Endothelial cell of umbilical vein (primary cell): ENCODE results near the gene MT1B. TPM values are rescaled to one million over a fixed set of nuclear protein-coding genes. Genes with fewer than 3 reads are reported as not detected.

Source experiments
- BruUV-seq: library from RNA; stranded (reverse); fragments of 400-500 nt; replicated peaks from 2 replicates; lab custom pipeline; 2021; lab: Mats Ljungman, UMichigan
- CTCF ChIA-PET: fragments of 300-600, 350-600 bp; sonication (Branson Sonifier 250); formaldehyde crosslinking; loops from one replicate; lab custom pipeline; 2021; ENCODE audit warnings: antibody characterized with exemption, inconsistent platforms; lab: Charles Lee
- POLR2A ChIA-PET: fragments of 300-600, 350-600 bp; sonication (Branson Sonifier 250); formaldehyde crosslinking; loops from one replicate; lab custom pipeline; 2021; ENCODE audit warnings: antibody characterized with exemption, inconsistent platforms; lab: Charles Lee
- DNase-seq: peaks from one replicate; pipeline ENCODE4 v3.0.0-alpha.2; 2011; ENCODE audit warnings: low read depth, low spot score
- FAIRE-seq: peaks from 2 replicates; lab custom pipeline; 2011; peaks lifted over from hg19 to GRCh38; lab: Jason Lieb, UNC
- H2AFZ ChIP-seq: 2 replicates; pipeline ENCODE4 v1.6.0; 2012; ENCODE audit warnings: low read depth, low read length, control low read depth, inconsistent platforms
- H3K27ac ChIP-seq: 2 replicates; pipeline ENCODE4 v1.5.1; 2011; ENCODE audit warnings: low read depth, mild to moderate bottlenecking, control low read depth, low read length, moderate library complexity; ENCODE audit not compliant: insufficient read depth
- H3K27me3 ChIP-seq, 2 experiments: 2 replicates each; pipeline versions ENCODE4 v1.6.0 to v1.6.1; 2011; ENCODE audit warnings: low read length in 2 of 2, mixed read lengths in 1 of 2; ENCODE audit not compliant: control insufficient read depth in 2 of 2, insufficient read depth in 2 of 2
- H3K36me3 ChIP-seq, 2 experiments: 2 replicates in 1 of 2; 3 replicates in 1 of 2; pipeline ENCODE4 v1.5.1; 2011; ENCODE audit warnings: low read length in 2 of 2, mild to moderate bottlenecking in 1 of 2, moderate library complexity in 1 of 2; ENCODE audit not compliant: control insufficient read depth in 2 of 2, insufficient read depth in 2 of 2; ENCODE audit errors: extremely low read depth in 1 of 2
- H3K4me1 ChIP-seq: 3 replicates; pipeline ENCODE4 v1.5.1; 2011; ENCODE audit warnings: mild to moderate bottlenecking, low read length; ENCODE audit not compliant: control insufficient read depth, insufficient read depth; ENCODE audit errors: extremely low read depth
- H3K4me2 ChIP-seq: 2 replicates; pipeline ENCODE4 v1.6.1; 2011; ENCODE audit warnings: low read length, control low read depth, mixed read lengths; ENCODE audit not compliant: insufficient read depth
- H3K4me3 ChIP-seq, 3 experiments: fragments of 200-600 bp in 1 of 3; sonication (generic), shearing (Covaris generic) in 1 of 3; replicated peaks in 1 of 3; 2 replicates each; pipeline ENCODE4 v1.5.1; 2011 to 2016; ENCODE audit warnings: control low read depth in 3 of 3, low read length in 3 of 3, mild to moderate bottlenecking in 2 of 3, inconsistent platforms in 1 of 3, low read depth in 1 of 3, moderate library complexity in 1 of 3; ENCODE audit not compliant: insufficient read depth in 1 of 3
- H3K79me2 ChIP-seq: 2 replicates; pipeline ENCODE4 v1.6.0; 2012; ENCODE audit warnings: low read length, inconsistent platforms; ENCODE audit not compliant: control insufficient read depth, insufficient read depth
- H3K9ac ChIP-seq: replicated peaks from 2 replicates; pipeline ENCODE3; 2011; ENCODE audit warnings: low read length, control low read depth; ENCODE audit not compliant: insufficient read depth; ENCODE audit errors: extremely low read depth
- H3K9me1 ChIP-seq: replicated peaks from 3 replicates; pipeline ENCODE4 v1.6.0; 2011; ENCODE audit warnings: mild to moderate bottlenecking, low read length; ENCODE audit not compliant: control insufficient read depth, insufficient read depth; ENCODE audit errors: extremely low read depth
- H3K9me3 ChIP-seq: replicated peaks from 2 replicates; pipeline ENCODE4 v1.5.1; 2012; ENCODE audit warnings: low read length, inconsistent platforms; ENCODE audit not compliant: control insufficient read depth, insufficient read depth
- H4K20me1 ChIP-seq: replicated peaks from 2 replicates; pipeline ENCODE3; 2011; ENCODE audit warnings: mild to moderate bottlenecking, low read length; ENCODE audit not compliant: control insufficient read depth, insufficient read depth; ENCODE audit errors: extremely low read depth
- CTCF ChIP-seq, 2 donors: IDR thresholded peaks; 1 replicate in 1 of 2; 2 replicates in 1 of 2; pipeline ENCODE4 v1.5.1; 2011; ENCODE audit warnings: low read length in 2 of 2, mild to moderate bottlenecking in 2 of 2, moderate library complexity in 2 of 2, control low read depth in 1 of 2, inconsistent platforms in 1 of 2, low read depth in 1 of 2; ENCODE audit not compliant: insufficient read depth in 1 of 2; ENCODE audit errors: extremely low read depth in 1 of 2
- EZH2 ChIP-seq: IDR thresholded peaks from 2 replicates; pipeline ENCODE4 v1.6.1; 2012; ENCODE audit warnings: borderline replicate concordance, low read depth, mild to moderate bottlenecking, moderate library complexity, low read length, inconsistent platforms; ENCODE audit not compliant: severe bottlenecking
- FOS ChIP-seq: IDR thresholded peaks from 2 replicates; pipeline ENCODE4 v1.6.1; 2011; ENCODE audit warnings: mild to moderate bottlenecking, low read length, moderate library complexity, borderline replicate concordance; ENCODE audit not compliant: insufficient read depth
- GATA2 ChIP-seq: IDR thresholded peaks from 2 replicates; pipeline ENCODE4 v1.7.0; 2011; ENCODE audit warnings: low read depth, mild to moderate bottlenecking, moderate library complexity, mixed read lengths, low read length; ENCODE audit not compliant: insufficient read length, insufficient read depth
- JUN ChIP-seq: IDR thresholded peaks from 2 replicates; pipeline ENCODE4 v1.6.1; 2011; ENCODE audit warnings: borderline replicate concordance, low read depth; ENCODE audit not compliant: insufficient read length, insufficient read depth
- MAX ChIP-seq: IDR thresholded peaks from 2 replicates; pipeline ENCODE4 v1.6.1; 2011; ENCODE audit not compliant: insufficient read depth, insufficient read length
- MYC ChIP-seq: IDR thresholded peaks from one replicate; pipeline ENCODE4 v1.6.1; 2011; ENCODE audit warnings: mild to moderate bottlenecking, low read depth, low read length
- POLR2A ChIP-seq: IDR thresholded peaks from 2 replicates; pipeline ENCODE4 v1.6.1; 2012; ENCODE audit warnings: low read depth, mild to moderate bottlenecking, control low read depth, low read length
- POLR2AphosphoS5 ChIP-seq: IDR thresholded peaks from 2 replicates; pipeline ENCODE4 v1.6.1; 2012; ENCODE audit warnings: low read depth, mild to moderate bottlenecking, control low read depth, low read length, moderate library complexity; ENCODE audit not compliant: insufficient read depth
- dilution Hi-C: fragments of 300-500 bp; cut with MboI; formaldehyde crosslinking; loops from one replicate; pipeline ENCODE4 v1.15.0; 2019; ENCODE audit warnings: low sequenced_read_pairs; ENCODE audit not compliant: extremely low pct_ligation_motif_present
- intact Hi-C: fragments of 100-400 bp; cut with micrococcal nuclease; formaldehyde crosslinking; loops from one replicate; pipeline ENCODE4 v1.10.0; 2022
- polyA plus RNA-seq, 4 experiments: library from polyadenylated mRNA; depleted of rRNA in 3 of 4; stranded (reverse) in 3 of 4; unstranded in 1 of 4; fragments of >200 nt; gene quantifications; 2 replicates each; pipeline versions ENCODE4 v1.2.1 to v1.2.3, GENCODE V29; 2011 to 2012; ENCODE audit warnings: missing spikeins in 1 of 4
- total RNA-seq: library from RNA; stranded (reverse); gene quantifications from 2 replicates; pipeline ENCODE4 v1.2.3, GENCODE V29; 2021

The MT1B gene
- total and polyA plus RNA-seq, 2 donors (not counting 3 experiments of a cell fraction or from before 2014, with no cell fraction given) = not detected

- H4K20me1 ChIP-seq = no peaks in the 10 kb centered on the region
- H3K9me1 ChIP-seq = no peaks in the 10 kb centered on the region
- no peak overlapping the region for H3K9ac ChIP-seq
- H2AFZ ChIP-seq = no peak overlapping the region
- no peaks in the 10 kb centered on the region for H3K9me3 ChIP-seq
- POLR2A ChIA-PET = no interaction called here
- no TSS peak for BruUV-seq
- no peak overlapping the region for H3K4me2 ChIP-seq
- no peak for TF ChIP-seq CTCF (IDR thresholded peaks at IDR 0.05; ENCODE audit: extremely low read depth in 1 of 2, insufficient read depth in 1 of 2, low read depth in 1 of 2, low read length in 2 of 2)
- peak; percentile 34 for TF ChIP-seq EZH2
- no peaks in the 10 kb centered on the region for H3K79me2 ChIP-seq
- no peaks in the 10 kb centered on the region for H3K36me3 ChIP-seq
- CTCF ChIA-PET = interaction anchor here (1.2 to 1.4 kb wide), 2 partner anchors 12 to 15 kb away, joined by 3 to 6 read pairs; partner anchors contain the start of gene MT1F
- DNase-seq (no peak), FAIRE-seq (no peak)
- H3K4me1 ChIP-seq = peaks cover 8% of the 10 kb centered on the region
- H3K27ac ChIP-seq = no peak overlapping the region
- peaks cover 44 to 68% of the 10 kb centered on the region in 2 experiments for H3K27me3 ChIP-seq
- intact Hi-C loops = no loop called here
- dilution Hi-C loops = no loop called here
- H3K4me3 ChIP-seq = no peak overlapping the region
Measured at GRCh38 chr16:56645311-56645710, 6.4 kb upstream of the MT1B start.

- Histone ChIP-seq H4K20me1 (no peaks in the 10 kb centered on the region), H3K4me1 (peaks cover 8% of the 10 kb centered on the region), H3K27ac (no peak overlapping the region), H3K36me3 (no peaks in the 10 kb centered on the region), H3K9me3 (no peaks in the 10 kb centered on the region), H3K4me2 (no peak overlapping the region), H3K9ac (no peak overlapping the region), H3K4me3 (no peak overlapping the region), H3K79me2 (no peaks in the 10 kb centered on the region), H3K9me1 (no peaks in the 10 kb centered on the region), H3K27me3 (peaks cover 44 to 69% of the 10 kb centered on the region in 2 experiments), H2AFZ (no peak overlapping the region)
- POLR2A ChIA-PET = no interaction called here
- CTCF ChIA-PET = interaction anchor here (0.6 to 1.4 kb wide), 3 partner anchors 11 to 144 kb away, joined by 3 to 6 read pairs (median 3); partner anchors contain the start of gene MT1F
- no peak for TF ChIP-seq FOS
- TF ChIP-seq EZH2 = no peak
- TF ChIP-seq JUN = no peak
- TF ChIP-seq POLR2A = no peak
- no peak for TF ChIP-seq CTCF (IDR thresholded peaks at IDR 0.05; ENCODE audit: extremely low read depth in 1 of 2, insufficient read depth in 1 of 2, low read depth in 1 of 2, low read length in 2 of 2)
- TF ChIP-seq MYC = no peak
- no peak for TF ChIP-seq POLR2AphosphoS5
- no peak for TF ChIP-seq MAX
- no peak for TF ChIP-seq GATA2
- no peak for DNase-seq
- intact Hi-C loops = no loop called here
- FAIRE-seq = no peak
- no TSS peak for BruUV-seq
- dilution Hi-C loops = no loop called here
Measured at GRCh38 chr16:56645838-56646237, 5.8 kb upstream of the MT1B start.
